GM12891 (cell line): Measurements from ENCODE around the gene POLR1H.

ENCODE experiments used
- DNase-seq: peaks from one replicate; pipeline ENCODE4 v3.0.0; 2011; ENCODE audit warnings: low spot score; ENCODE audit not compliant: insufficient read length
- FAIRE-seq: peaks from 2 replicates; lab custom pipeline; 2011; peaks lifted over from hg19 to GRCh38; lab: Jason Lieb, UNC
- PAX5 ChIP-seq: IDR thresholded peaks from 2 replicates; pipeline ENCODE4 v1.6.1; 2011; ENCODE audit warnings: low read length, moderate library complexity, mild to moderate bottlenecking; ENCODE audit not compliant: insufficient read depth, severe bottlenecking
- POLR2A ChIP-seq: IDR thresholded peaks from 2 replicates; pipeline ENCODE4 v1.6.1; 2011; ENCODE audit warnings: low read depth, low read length, control low read depth
- POLR2AphosphoS5 ChIP-seq: IDR thresholded peaks from 2 replicates; pipeline ENCODE4 v1.6.1; 2011; ENCODE audit warnings: low read depth, low read length, control low read depth
- POU2F2 ChIP-seq: IDR thresholded peaks from 2 replicates; pipeline ENCODE4 v1.6.1; 2011; ENCODE audit warnings: low read depth, mild to moderate bottlenecking, control low read depth, low read length, moderate library complexity
- SPI1 ChIP-seq: IDR thresholded peaks from 2 replicates; pipeline ENCODE4 v1.6.1; 2011; ENCODE audit warnings: low read depth, low read length, control low read depth
- TAF1 ChIP-seq: IDR thresholded peaks from 2 replicates; pipeline ENCODE4 v1.6.1; 2011; ENCODE audit warnings: low read depth, low read length, control low read depth

POLR1H gene

GRCh38 chr6:30074331-30075093, 13.4 kb downstream of the POLR1H start:
- FAIRE-seq (no peak), DNase-seq (no peak)
- TF ChIP-seq POLR2AphosphoS5 (no peak), PAX5 (no peak), SPI1 (no peak), POLR2A (no peak), POU2F2 (no peak), TAF1 (no peak)

GRCh38 chr6:30075094-30075789, 14.2 kb downstream of the POLR1H start, which contains the start of gene RNF39:
TSS of gene RNF39 (minus strand) at chr6:30075769. CDS start at chr6:30075585, 184 bp downstream.
- DNase-seq: no peak
- TF ChIP-seq SPI1: no peak
- no peak for TF ChIP-seq POLR2AphosphoS5
- no peak for TF ChIP-seq PAX5
- TF ChIP-seq POU2F2: no peak
- no peak for TF ChIP-seq TAF1
- TF ChIP-seq POLR2A: no peak
- FAIRE-seq: no peak

- DNase-seq (no peak), FAIRE-seq (no peak)
- TF ChIP-seq TAF1 (no peak), PAX5 (no peak), POLR2A (no peak), POU2F2 (no peak), POLR2AphosphoS5 (no peak), SPI1 (no peak)
Measured at GRCh38 chr6:30075790-30076732, 15.0 kb downstream of the POLR1H start.

GRCh38 chr6:30077218-30077617, 16.2 kb downstream of the POLR1H start:
- no peak for FAIRE-seq
- DNase-seq: no peak
- TF ChIP-seq POLR2A (no peak), POU2F2 (no peak), POLR2AphosphoS5 (no peak), TAF1 (no peak), PAX5 (no peak), SPI1 (no peak)

- DNase-seq (no peak), FAIRE-seq (no peak)
- TF ChIP-seq POLR2A (no peak), TAF1 (no peak), POLR2AphosphoS5 (no peak), POU2F2 (no peak), SPI1 (no peak), PAX5 (no peak)
Measured at GRCh38 chr6:30087876-30088275, 26.8 kb downstream of the POLR1H start.

- DNase-seq: no peak
- TF ChIP-seq PAX5 (no peak), POLR2AphosphoS5 (no peak), SPI1 (no peak), POU2F2 (no peak), TAF1 (no peak), POLR2A (no peak)
- FAIRE-seq: no peak
Measured at GRCh38 chr6:30091577-30092381, 30.7 kb downstream of the POLR1H start.

- no peak for TF ChIP-seq POU2F2
- no peak for TF ChIP-seq POLR2A
- no peak for TF ChIP-seq SPI1
- TF ChIP-seq PAX5: no peak
- no peak for TF ChIP-seq POLR2AphosphoS5
- TF ChIP-seq TAF1: no peak
- FAIRE-seq (no peak), DNase-seq (no peak)
Measured at GRCh38 chr6:30092852-30093543, 31.9 kb downstream of the POLR1H start.

GRCh38 chr6:30093951-30094661, 33.0 kb downstream of the POLR1H start:
- TF ChIP-seq POLR2A (no peak), PAX5 (no peak), POU2F2 (no peak), TAF1 (no peak), SPI1 (no peak), POLR2AphosphoS5 (no peak)
- FAIRE-seq (no peak), DNase-seq (no peak)
